MM.1S (cell line): Measurements from ENCODE around the gene NRGN.

Source experiments
- DNase-seq: peaks from one replicate; pipeline ENCODE4 v3.0.0-alpha.2; 2015
- H2AFZ ChIP-seq: fragments of 300-600 bp; sonication (generic); 2 replicates; pipeline ENCODE4 v1.6.0; 2016; ENCODE audit warnings: antibody characterized with exemption, low read length
- H3F3A ChIP-seq: fragments of 300-600 bp; sonication (generic); 2 replicates; pipeline ENCODE4 v1.6.1; 2016; ENCODE audit warnings: mild to moderate bottlenecking, antibody characterized with exemption, low read length, moderate library complexity, mixed read lengths; ENCODE audit not compliant: insufficient read depth
- H3K27ac ChIP-seq: fragments of 300-600 bp; sonication (generic); 2 replicates; pipeline ENCODE4 v1.5.1; 2016; ENCODE audit warnings: mild to moderate bottlenecking, low read length
- H3K27me3 ChIP-seq: fragments of 300-600 bp; sonication (generic); replicated peaks from 2 replicates; pipeline ENCODE4 v1.6.0; 2016; ENCODE audit warnings: low read length; ENCODE audit not compliant: insufficient read depth
- H3K36me3 ChIP-seq: fragments of 300-600 bp; sonication (generic); replicated peaks from 2 replicates; pipeline ENCODE4 v1.6.1; 2016; ENCODE audit warnings: mild to moderate bottlenecking, low read length, mixed read lengths; ENCODE audit not compliant: insufficient read depth
- H3K4me1 ChIP-seq: fragments of 300-600 bp; sonication (generic); 2 replicates; pipeline ENCODE4 v1.6.1; 2016; ENCODE audit warnings: low read length, mixed read lengths
- H3K4me2 ChIP-seq: fragments of 300-600 bp; sonication (generic); 2 replicates; pipeline ENCODE4 v1.6.0; 2016; ENCODE audit warnings: low read depth, low read length
- H3K4me3 ChIP-seq: fragments of 300-600 bp; sonication (generic); 2 replicates; pipeline ENCODE4 v1.5.1; 2016; ENCODE audit warnings: low read length, mixed read lengths
- H3K79me2 ChIP-seq: fragments of 300-600 bp; sonication (generic); 2 replicates; pipeline ENCODE4 v1.6.1; 2016; ENCODE audit warnings: mixed run types, low read length, mixed read lengths
- H3K9ac ChIP-seq: fragments of 300-600 bp; sonication (generic); 2 replicates; pipeline ENCODE4 v1.6.1; 2016; ENCODE audit warnings: low read length, mixed read lengths
- H3K9me2 ChIP-seq: fragments of 300-600 bp; sonication (generic); replicated peaks from 2 replicates; pipeline ENCODE4 v1.6.1; 2016; ENCODE audit warnings: mild to moderate bottlenecking, low read length, mixed read lengths; ENCODE audit not compliant: insufficient read depth
- H3K9me3 ChIP-seq: fragments of 300-600 bp; sonication (generic); replicated peaks from 2 replicates; pipeline ENCODE4 v1.6.1; 2016; ENCODE audit warnings: mild to moderate bottlenecking, low read length, mixed read lengths; ENCODE audit not compliant: insufficient read depth
- H4K20me1 ChIP-seq: fragments of 300-600 bp; sonication (generic); 2 replicates; pipeline ENCODE4 v1.6.1; 2016; ENCODE audit warnings: mild to moderate bottlenecking, low read length, moderate library complexity, mixed read lengths; ENCODE audit not compliant: insufficient read depth
- EZH2 ChIP-seq: fragments of 300-600 bp; sonication (generic); optimal IDR thresholded peaks from 2 replicates; pipeline ENCODE3; 2017; ENCODE audit warnings: low read depth, mild to moderate bottlenecking, antibody characterized with exemption, low read length, mixed read lengths
- EZH2phosphoT487 ChIP-seq: fragments of 300-600 bp; sonication (generic); IDR thresholded peaks from 2 replicates; pipeline ENCODE4 v1.6.1; 2018; ENCODE audit warnings: antibody characterized with exemption, low read length
- TF ChIP-seq, protein P1 (sequence below): fragments of 300-600 bp; sonication (generic); IDR thresholded peaks from 2 replicates; pipeline ENCODE4 v1.5.1; 2016; ENCODE audit warnings: antibody characterized with exemption, low read length, mixed read lengths

Gene NRGN

DNA sequence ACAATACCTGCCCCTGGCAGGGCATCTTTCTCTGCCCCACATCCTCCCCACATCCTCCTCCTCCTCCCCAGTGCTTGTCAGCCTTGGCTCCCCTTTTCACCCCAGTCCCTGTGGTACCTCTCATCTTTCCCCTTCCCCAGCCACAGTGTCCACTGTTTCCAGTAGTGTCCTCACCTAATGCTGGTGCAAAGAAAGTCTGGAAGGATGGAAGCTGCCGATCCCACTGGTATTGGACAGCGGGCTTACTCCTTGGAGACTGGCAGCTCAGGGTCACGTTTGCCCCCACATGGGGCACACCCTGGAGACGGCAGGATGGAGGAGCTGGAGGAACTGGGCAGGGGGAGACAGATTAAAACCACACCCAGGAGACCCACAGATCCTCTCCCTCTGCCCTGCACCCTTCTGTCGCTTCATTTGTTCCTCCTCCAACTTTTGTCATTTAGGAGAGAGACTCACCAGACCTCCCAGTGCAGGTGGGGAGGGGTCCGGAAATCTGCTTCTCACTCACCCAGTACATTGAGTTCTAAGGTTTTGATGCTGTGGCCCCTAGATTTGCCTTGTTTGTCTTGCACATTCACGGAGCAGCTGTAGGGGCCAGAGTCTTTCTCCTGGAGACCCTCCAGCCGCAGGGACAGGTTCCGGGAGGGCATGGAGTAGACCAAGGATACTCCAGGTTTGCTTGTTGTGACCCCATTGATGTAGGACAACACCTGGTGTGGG lies 16.5 kb downstream of the NRGN start:
- H3K9ac ChIP-seq: no peak overlapping the region
- no peak overlapping the region for H2AFZ ChIP-seq
- no peaks in the 10 kb centered on the region for H3K4me1 ChIP-seq
- 0 out of 2 replicates have a peak, but pooled peaks cover 3% of the 10 kb centered on the region for H3F3A ChIP-seq
- peaks cover 24% of the 10 kb centered on the region for H3K79me2 ChIP-seq
- no peaks in the 10 kb centered on the region for H3K9me3 ChIP-seq
- H3K36me3 ChIP-seq: no peaks in the 10 kb centered on the region
- no peak overlapping the region for H3K27ac ChIP-seq
- no peak overlapping the region for H3K4me2 ChIP-seq
- TF ChIP-seq EZH2phosphoT487: no peak
- TF ChIP-seq EZH2: no peak
- TF ChIP-seq, protein P1, sequence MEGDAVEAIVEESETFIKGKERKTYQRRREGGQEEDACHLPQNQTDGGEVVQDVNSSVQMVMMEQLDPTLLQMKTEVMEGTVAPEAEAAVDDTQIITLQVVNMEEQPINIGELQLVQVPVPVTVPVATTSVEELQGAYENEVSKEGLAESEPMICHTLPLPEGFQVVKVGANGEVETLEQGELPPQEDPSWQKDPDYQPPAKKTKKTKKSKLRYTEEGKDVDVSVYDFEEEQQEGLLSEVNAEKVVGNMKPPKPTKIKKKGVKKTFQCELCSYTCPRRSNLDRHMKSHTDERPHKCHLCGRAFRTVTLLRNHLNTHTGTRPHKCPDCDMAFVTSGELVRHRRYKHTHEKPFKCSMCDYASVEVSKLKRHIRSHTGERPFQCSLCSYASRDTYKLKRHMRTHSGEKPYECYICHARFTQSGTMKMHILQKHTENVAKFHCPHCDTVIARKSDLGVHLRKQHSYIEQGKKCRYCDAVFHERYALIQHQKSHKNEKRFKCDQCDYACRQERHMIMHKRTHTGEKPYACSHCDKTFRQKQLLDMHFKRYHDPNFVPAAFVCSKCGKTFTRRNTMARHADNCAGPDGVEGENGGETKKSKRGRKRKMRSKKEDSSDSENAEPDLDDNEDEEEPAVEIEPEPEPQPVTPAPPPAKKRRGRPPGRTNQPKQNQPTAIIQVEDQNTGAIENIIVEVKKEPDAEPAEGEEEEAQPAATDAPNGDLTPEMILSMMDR: no peak
- no peaks in the 10 kb centered on the region for H3K27me3 ChIP-seq
- DNase-seq: no peak
- no peaks in the 10 kb centered on the region for H4K20me1 ChIP-seq
- H3K9me2 ChIP-seq: no peaks in the 10 kb centered on the region
- H3K4me3 ChIP-seq: no peak overlapping the region

DNA sequence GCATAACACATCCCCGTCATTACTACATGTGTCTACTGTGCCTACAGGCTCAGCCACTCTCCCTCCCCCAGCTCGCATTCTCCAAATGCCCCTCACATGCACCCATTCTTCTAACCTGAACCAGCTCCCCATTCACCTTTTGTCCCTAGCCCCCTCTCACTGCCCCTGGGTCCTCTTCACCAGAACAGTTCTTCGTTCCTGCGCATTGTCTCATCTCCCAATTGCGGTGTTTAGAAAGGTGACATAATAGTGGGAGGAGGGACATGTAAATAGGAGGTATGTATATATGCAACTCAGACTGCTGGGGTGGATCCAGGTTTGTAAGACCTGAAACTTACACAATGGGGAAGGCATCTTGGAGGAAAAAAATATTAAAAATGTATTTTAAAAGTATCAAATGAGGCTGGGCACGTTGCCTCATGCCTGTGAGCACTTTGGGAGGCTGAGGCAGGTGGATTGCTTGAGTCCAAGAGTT lies 17.0 kb downstream of the NRGN start:
- H3K9me2 ChIP-seq: no peaks in the 10 kb centered on the region
- H3K4me2 ChIP-seq: no peak overlapping the region
- no peak for TF ChIP-seq EZH2phosphoT487
- TF ChIP-seq, protein P1: no peak
- no peak for TF ChIP-seq EZH2
- no peak for DNase-seq
- H3K4me3 ChIP-seq: no peak overlapping the region
- no peaks in the 10 kb centered on the region for H3K9me3 ChIP-seq
- peaks cover 30% of the 10 kb centered on the region for H3K79me2 ChIP-seq
- H3F3A ChIP-seq: 0 out of 2 replicates have a peak, but pooled peaks cover 3% of the 10 kb centered on the region
- H3K9ac ChIP-seq: no peak overlapping the region
- no peak overlapping the region for H2AFZ ChIP-seq
- no peaks in the 10 kb centered on the region for H3K4me1 ChIP-seq
- H3K27ac ChIP-seq: no peak overlapping the region
- H3K27me3 ChIP-seq: no peaks in the 10 kb centered on the region
- H3K36me3 ChIP-seq: no peaks in the 10 kb centered on the region
- no peaks in the 10 kb centered on the region for H4K20me1 ChIP-seq

DNA sequence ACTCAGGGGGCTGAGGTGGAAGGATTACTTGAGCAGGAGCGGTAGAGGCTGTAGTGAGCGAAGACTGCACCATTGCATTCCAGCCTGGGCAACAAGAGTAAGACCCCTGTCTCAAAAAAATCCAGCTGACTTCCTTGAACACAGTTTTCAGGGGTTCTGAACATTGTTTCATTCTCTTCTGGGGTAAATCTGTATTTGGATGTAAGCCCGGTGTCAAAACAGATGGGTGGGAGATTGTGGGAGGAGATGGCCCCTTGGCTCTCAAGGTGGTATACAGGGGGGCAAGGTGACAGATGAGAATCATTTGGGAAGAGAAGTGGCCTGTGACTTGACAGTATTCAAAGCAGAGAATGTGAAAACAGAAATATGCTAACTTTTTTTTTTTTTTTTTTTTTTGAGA lies 17.6 kb downstream of the NRGN start:
- TF ChIP-seq, protein P1: no peak
- TF ChIP-seq EZH2phosphoT487 (no peak), EZH2 (no peak)

More for the DNA sequence above, 17.6 kb downstream of the NRGN start:
- no peak overlapping the region for H3K4me2 ChIP-seq
- 0 out of 2 replicates have a peak, but pooled peaks cover 3% of the 10 kb centered on the region for H3F3A ChIP-seq
- peaks cover 32% of the 10 kb centered on the region for H3K79me2 ChIP-seq
- H3K36me3 ChIP-seq: no peaks in the 10 kb centered on the region
- H3K9ac ChIP-seq: no peak overlapping the region
- H3K9me3 ChIP-seq: no peaks in the 10 kb centered on the region
- H3K27ac ChIP-seq: no peak overlapping the region
- no peak overlapping the region for H2AFZ ChIP-seq
- H3K27me3 ChIP-seq: no peaks in the 10 kb centered on the region
- H4K20me1 ChIP-seq: no peaks in the 10 kb centered on the region
- H3K4me3 ChIP-seq: no peak overlapping the region
- H3K4me1 ChIP-seq: no peaks in the 10 kb centered on the region
- H3K9me2 ChIP-seq: no peaks in the 10 kb centered on the region
- no peak for DNase-seq
